ENCODE measurements around the gene PNMA8C.
"Not testable (repeated sequence)": the region's sequence is repeated elsewhere in the genome, so short reads cannot be mapped to it uniquely, and the experiment has no call there.

Gene PNMA8C

DNA sequence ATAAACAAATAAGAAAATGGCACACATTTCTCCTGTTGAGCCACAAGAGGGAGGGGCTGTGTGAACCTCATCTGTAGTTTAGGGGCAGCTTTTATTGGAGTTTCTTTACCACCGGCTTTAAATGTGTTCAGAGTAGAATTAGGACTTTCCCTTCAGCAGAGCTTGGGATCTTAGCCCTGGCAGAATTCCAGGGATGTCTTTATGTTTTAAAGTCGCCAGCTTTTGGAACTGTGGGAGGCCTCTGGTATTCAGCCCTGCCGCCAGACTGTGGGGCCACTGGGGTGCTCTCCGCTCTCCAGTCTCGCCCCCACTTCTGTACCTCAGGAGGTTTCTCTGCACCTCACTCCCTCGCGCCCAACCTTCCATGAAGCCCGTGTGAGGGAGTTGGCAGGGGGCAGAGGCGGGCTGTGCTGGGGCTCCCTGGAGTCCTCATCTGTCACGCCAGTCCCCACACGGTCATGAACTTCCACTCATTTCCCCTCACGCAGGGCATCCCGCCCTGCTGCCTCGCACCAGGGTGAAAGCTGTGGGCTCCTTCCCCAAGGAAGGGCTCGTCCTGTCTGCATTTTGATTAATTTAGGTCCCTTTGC, 46.9 kb downstream of the PNMA8C start:
- ChIA-PET CTCF (no interaction called here), POLR2A (no interaction called here)
- TF ChIP-seq SP1 (IDR thresholded peaks at IDR 0.05) (no peak), FOXM1 (IDR thresholded peaks at IDR 0.05; ENCODE audit: borderline replicate concordance) (no peak), BHLHE40 (IDR thresholded peaks at IDR 0.05; ENCODE audit: borderline replicate concordance) (no peak), ELF4 (IDR thresholded peaks at IDR 0.05) (no peak), FOXA1 (IDR thresholded peaks at IDR 0.05) (no peak), CTBP1 (IDR thresholded peaks at IDR 0.05; ENCODE audit: borderline replicate concordance) (no peak), LEF1 (IDR thresholded peaks at IDR 0.05; ENCODE audit: borderline replicate concordance) (no peak), L3MBTL2 (conservative IDR thresholded peaks at IDR 0.05) (no peak), ZNF384 (IDR thresholded peaks at IDR 0.05) (no peak), SUZ12 (IDR thresholded peaks at IDR 0.05) (no peak), NFRKB (IDR thresholded peaks at IDR 0.05) (no peak), HDGF (IDR thresholded peaks at IDR 0.05; ENCODE audit: borderline replicate concordance) (no peak)
- DNase-seq (ENCODE audit: extremely low spot score): no peak

DNA sequence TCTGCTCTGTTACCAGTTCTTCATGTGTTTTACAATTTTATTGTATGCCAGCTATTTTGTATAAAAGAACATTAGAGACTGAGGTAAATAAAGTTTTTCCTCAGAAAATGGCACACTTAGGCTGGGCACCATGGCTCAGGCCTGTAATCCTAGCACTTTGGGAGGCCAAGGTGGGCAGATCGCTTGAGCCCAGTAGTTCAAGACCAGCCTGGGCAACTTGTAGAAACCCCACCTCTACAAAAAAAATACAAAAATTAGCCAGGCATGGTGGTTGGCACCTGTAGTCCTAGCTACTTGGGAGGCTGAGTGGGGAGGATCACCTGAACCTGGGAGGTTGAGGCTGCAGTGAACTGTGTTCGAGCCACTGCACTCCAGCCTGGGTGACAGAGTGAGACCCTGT, 47.4 kb downstream of the PNMA8C start:
- CTCF ChIA-PET: interaction anchor here (0.7 kb wide), 1 partner anchor 551 kb away, joined by 3 read pairs; no protein-coding TSS in a partner anchor

DNA sequence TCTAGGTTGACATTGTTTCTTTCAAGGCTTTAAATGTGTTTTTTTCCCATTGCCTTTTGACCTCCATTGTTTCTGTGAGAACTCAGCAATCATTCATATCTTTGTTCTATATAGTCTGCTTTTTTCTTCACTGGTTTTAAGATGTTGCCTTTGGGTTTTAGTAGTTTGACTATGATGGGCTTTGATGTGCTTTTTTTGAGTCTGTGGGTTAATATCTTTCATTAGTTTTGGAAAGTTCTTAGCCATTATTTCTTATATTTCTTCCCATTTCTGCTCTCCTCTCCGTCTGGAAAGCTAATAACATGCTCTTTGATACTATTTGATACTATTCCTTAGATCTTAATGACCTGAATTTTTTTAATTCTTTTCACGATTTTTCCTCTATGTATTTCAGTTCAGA, 48.0 kb downstream of the PNMA8C start:
- ChIA-PET CTCF (interaction anchor here (0.7 kb wide), 1 partner anchor 552 kb away, joined by 3 read pairs; no protein-coding TSS in a partner anchor), POLR2A (no interaction called here)
- TF ChIP-seq ZNF384 (IDR thresholded peaks at IDR 0.05) (no peak), ELF4 (IDR thresholded peaks at IDR 0.05) (no peak), FOXA1 (IDR thresholded peaks at IDR 0.05) (no peak), NFRKB (IDR thresholded peaks at IDR 0.05) (no peak), FOXM1 (IDR thresholded peaks at IDR 0.05; ENCODE audit: borderline replicate concordance) (no peak), CTBP1 (IDR thresholded peaks at IDR 0.05; ENCODE audit: borderline replicate concordance) (no peak), BHLHE40 (IDR thresholded peaks at IDR 0.05; ENCODE audit: borderline replicate concordance) (no peak), ARNT (IDR thresholded peaks at IDR 0.05) (no peak), LEF1 (IDR thresholded peaks at IDR 0.05; ENCODE audit: borderline replicate concordance) (no peak), FOXK2 (IDR thresholded peaks at IDR 0.05) (no peak), HDGF (IDR thresholded peaks at IDR 0.05; ENCODE audit: borderline replicate concordance) (no peak), SUZ12 (IDR thresholded peaks at IDR 0.05) (no peak), SP1 (IDR thresholded peaks at IDR 0.05) (no peak), TARDBP (IDR thresholded peaks at IDR 0.05) (no peak), L3MBTL2 (conservative IDR thresholded peaks at IDR 0.05) (no peak)
- TF ChIP-seq, protein P1, sequence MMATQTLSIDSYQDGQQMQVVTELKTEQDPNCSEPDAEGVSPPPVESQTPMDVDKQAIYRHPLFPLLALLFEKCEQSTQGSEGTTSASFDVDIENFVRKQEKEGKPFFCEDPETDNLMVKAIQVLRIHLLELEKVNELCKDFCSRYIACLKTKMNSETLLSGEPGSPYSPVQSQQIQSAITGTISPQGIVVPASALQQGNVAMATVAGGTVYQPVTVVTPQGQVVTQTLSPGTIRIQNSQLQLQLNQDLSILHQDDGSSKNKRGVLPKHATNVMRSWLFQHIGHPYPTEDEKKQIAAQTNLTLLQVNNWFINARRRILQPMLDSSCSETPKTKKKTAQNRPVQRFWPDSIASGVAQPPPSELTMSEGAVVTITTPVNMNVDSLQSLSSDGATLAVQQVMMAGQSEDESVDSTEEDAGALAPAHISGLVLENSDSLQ (IDR thresholded peaks at IDR 0.05): no peak
- no peak for DNase-seq (ENCODE audit: extremely low spot score)

More for the DNA sequence above, 47.4 kb downstream of the PNMA8C start:
- TF ChIP-seq ARNT (IDR thresholded peaks at IDR 0.05) (no peak), HDGF (IDR thresholded peaks at IDR 0.05; ENCODE audit: borderline replicate concordance) (no peak), FOXA1 (IDR thresholded peaks at IDR 0.05) (no peak), BHLHE40 (IDR thresholded peaks at IDR 0.05; ENCODE audit: borderline replicate concordance) (no peak), NFRKB (IDR thresholded peaks at IDR 0.05) (no peak), FOXK2 (IDR thresholded peaks at IDR 0.05) (no peak), SUZ12 (IDR thresholded peaks at IDR 0.05) (no peak), TARDBP (IDR thresholded peaks at IDR 0.05) (no peak), FOXM1 (IDR thresholded peaks at IDR 0.05; ENCODE audit: borderline replicate concordance) (no peak), SP1 (IDR thresholded peaks at IDR 0.05) (no peak), L3MBTL2 (conservative IDR thresholded peaks at IDR 0.05) (no peak), CTBP1 (IDR thresholded peaks at IDR 0.05; ENCODE audit: borderline replicate concordance) (no peak), ZNF384 (IDR thresholded peaks at IDR 0.05) (no peak), ELF4 (IDR thresholded peaks at IDR 0.05) (no peak), LEF1 (IDR thresholded peaks at IDR 0.05; ENCODE audit: borderline replicate concordance) (no peak)
- TF ChIP-seq, protein P1 (IDR thresholded peaks at IDR 0.05): no peak
- no peak for DNase-seq (ENCODE audit: extremely low spot score)
- POLR2A ChIA-PET: no interaction called here

DNA sequence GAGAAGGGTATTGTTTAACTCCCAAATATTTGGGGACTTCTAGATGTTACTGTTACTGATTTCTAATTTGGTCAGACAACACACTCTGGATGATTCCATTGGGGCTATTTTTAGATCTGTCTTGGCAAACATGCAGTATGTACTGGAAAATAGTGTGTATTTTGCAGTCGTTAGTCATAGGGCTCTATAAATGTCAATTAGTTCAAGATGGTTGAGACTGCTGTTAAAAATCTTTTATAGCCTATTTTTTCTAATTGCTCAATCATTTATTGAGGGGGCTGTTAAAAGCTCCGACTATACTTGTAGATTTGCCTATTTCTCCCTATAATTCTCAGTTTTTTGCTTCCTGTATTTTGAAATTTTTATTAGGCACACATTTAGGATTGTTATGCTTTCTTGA, 50.5 kb downstream of the PNMA8C start:
- ChIA-PET CTCF (no interaction called here), POLR2A (no interaction called here)
- TF ChIP-seq SP1 (IDR thresholded peaks at IDR 0.05): no peak
- no peak for TF ChIP-seq L3MBTL2 (conservative IDR thresholded peaks at IDR 0.05)
- TF ChIP-seq LEF1 (IDR thresholded peaks at IDR 0.05; ENCODE audit: borderline replicate concordance): no peak
- no peak for TF ChIP-seq SUZ12 (IDR thresholded peaks at IDR 0.05)
- TF ChIP-seq FOXA1 (IDR thresholded peaks at IDR 0.05): no peak
- TF ChIP-seq, protein P1 (IDR thresholded peaks at IDR 0.05): no peak
- no peak for TF ChIP-seq FOXK2 (IDR thresholded peaks at IDR 0.05)
- TF ChIP-seq FOXM1 (IDR thresholded peaks at IDR 0.05; ENCODE audit: borderline replicate concordance): no peak
- TF ChIP-seq ARNT (IDR thresholded peaks at IDR 0.05): no peak
- no peak for TF ChIP-seq ELF4 (IDR thresholded peaks at IDR 0.05)
- no peak for TF ChIP-seq NFRKB (IDR thresholded peaks at IDR 0.05)
- DNase-seq (ENCODE audit: extremely low spot score): no peak

DNA sequence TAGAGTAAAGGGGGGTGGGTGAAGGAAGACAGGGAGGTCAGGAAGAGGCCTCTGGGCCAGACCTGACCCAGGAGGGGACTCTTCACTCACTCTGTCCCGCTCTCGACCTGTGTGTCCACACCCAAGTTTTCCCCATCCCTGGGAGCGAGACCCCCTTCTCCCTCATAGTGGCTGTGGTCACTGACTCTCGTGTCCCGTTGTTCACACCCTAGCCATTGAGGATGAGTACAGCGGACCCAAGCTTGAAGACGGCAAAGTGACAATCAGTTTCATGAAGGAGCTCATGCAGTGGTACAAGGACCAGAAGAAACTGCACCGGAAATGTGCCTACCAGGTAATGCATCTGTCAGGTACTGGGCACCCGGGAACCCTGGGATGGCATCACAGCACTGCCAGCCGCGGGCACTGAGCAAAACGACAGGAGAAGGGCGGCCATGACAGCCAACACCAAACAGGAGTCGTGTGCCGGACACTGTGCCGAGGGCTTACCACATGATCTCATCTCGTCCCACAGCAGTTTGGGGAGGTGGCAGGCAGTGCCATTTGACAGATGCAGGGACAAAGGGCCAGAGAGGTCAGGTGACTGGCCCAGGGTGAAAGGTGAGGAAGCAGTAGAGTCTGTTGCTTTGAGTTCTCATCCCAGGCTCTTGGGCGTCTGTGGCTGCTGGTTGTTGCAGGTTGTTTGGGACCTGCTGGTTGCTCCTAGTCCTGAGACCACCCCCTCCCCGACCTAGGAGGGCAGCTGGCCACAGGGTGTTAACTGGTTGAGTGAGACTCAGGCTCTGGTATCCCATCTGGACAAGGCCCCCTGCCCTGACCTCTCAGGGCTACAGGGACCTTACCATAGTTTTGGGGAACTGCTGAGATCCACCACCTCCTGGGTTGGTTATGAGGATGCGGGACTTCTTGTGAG, 52.2 kb downstream of the PNMA8C start:
- TF ChIP-seq FOXA1 (IDR thresholded peaks at IDR 0.05) (no peak), ZNF384 (IDR thresholded peaks at IDR 0.05) (no peak), LEF1 (IDR thresholded peaks at IDR 0.05; ENCODE audit: borderline replicate concordance) (no peak), ARNT (IDR thresholded peaks at IDR 0.05) (no peak), NFRKB (IDR thresholded peaks at IDR 0.05) (no peak), CTBP1 (IDR thresholded peaks at IDR 0.05; ENCODE audit: borderline replicate concordance) (no peak), HDGF (IDR thresholded peaks at IDR 0.05; ENCODE audit: borderline replicate concordance) (no peak)
- TF ChIP-seq, protein P1 (IDR thresholded peaks at IDR 0.05): no peak
- CTCF ChIA-PET: no interaction called here
- POLR2A ChIA-PET: no interaction called here
- DNase-seq (ENCODE audit: extremely low spot score): no peak

DNA sequence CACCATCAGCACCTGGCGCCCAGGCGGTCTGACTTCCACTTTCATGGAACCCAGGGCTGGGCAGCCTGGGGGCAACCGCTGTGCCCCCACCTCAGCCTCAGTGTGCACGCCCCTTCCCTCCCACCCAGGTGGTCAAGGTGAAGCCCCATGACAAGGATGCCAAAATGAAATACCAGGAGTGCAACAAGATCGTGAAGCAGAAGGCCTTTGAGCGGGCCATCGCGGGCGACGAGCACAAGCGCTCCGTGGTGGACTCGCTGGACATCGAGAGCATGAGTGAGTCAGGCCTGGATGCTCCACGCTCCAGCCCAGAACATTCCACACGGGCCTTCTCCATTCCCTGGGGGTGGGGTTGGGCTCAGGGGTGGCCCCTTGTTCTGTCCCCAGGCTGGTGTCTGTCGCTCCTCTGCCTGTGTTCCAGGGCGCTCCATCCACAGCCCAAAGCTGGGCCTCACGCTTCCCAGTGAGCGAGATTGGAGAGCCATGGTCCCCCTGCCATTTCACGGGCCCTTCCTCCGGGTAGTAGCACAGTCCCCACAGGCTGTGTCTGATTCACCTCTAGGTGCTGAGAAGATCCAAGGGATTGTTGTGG, 53.2 kb downstream of the PNMA8C start:
- DNase-seq (ENCODE audit: extremely low spot score); POLR2A ChIA-PET; CTCF ChIA-PET: not testable (repeated sequence)

Measured in HEK293T (cell line).